MM.1S (cell line): Measurements from ENCODE around the gene BHMT2.

Source experiments
- DNase-seq: peaks from one replicate; pipeline ENCODE4 v3.0.0-alpha.2; 2015
- H2AFZ ChIP-seq: fragments of 300-600 bp; sonication (generic); 2 replicates; pipeline ENCODE4 v1.6.0; 2016; ENCODE audit warnings: antibody characterized with exemption, low read length
- H3F3A ChIP-seq: fragments of 300-600 bp; sonication (generic); 2 replicates; pipeline ENCODE4 v1.6.1; 2016; ENCODE audit warnings: mild to moderate bottlenecking, antibody characterized with exemption, low read length, moderate library complexity, mixed read lengths; ENCODE audit not compliant: insufficient read depth
- H3K27ac ChIP-seq: fragments of 300-600 bp; sonication (generic); 2 replicates; pipeline ENCODE4 v1.5.1; 2016; ENCODE audit warnings: mild to moderate bottlenecking, low read length
- H3K27me3 ChIP-seq: fragments of 300-600 bp; sonication (generic); replicated peaks from 2 replicates; pipeline ENCODE4 v1.6.0; 2016; ENCODE audit warnings: low read length; ENCODE audit not compliant: insufficient read depth
- H3K36me3 ChIP-seq: fragments of 300-600 bp; sonication (generic); replicated peaks from 2 replicates; pipeline ENCODE4 v1.6.1; 2016; ENCODE audit warnings: mild to moderate bottlenecking, low read length, mixed read lengths; ENCODE audit not compliant: insufficient read depth
- H3K4me1 ChIP-seq: fragments of 300-600 bp; sonication (generic); 2 replicates; pipeline ENCODE4 v1.6.1; 2016; ENCODE audit warnings: low read length, mixed read lengths
- H3K4me2 ChIP-seq: fragments of 300-600 bp; sonication (generic); 2 replicates; pipeline ENCODE4 v1.6.0; 2016; ENCODE audit warnings: low read depth, low read length
- H3K4me3 ChIP-seq: fragments of 300-600 bp; sonication (generic); 2 replicates; pipeline ENCODE4 v1.5.1; 2016; ENCODE audit warnings: low read length, mixed read lengths
- H3K79me2 ChIP-seq: fragments of 300-600 bp; sonication (generic); 2 replicates; pipeline ENCODE4 v1.6.1; 2016; ENCODE audit warnings: mixed run types, low read length, mixed read lengths
- H3K9ac ChIP-seq: fragments of 300-600 bp; sonication (generic); 2 replicates; pipeline ENCODE4 v1.6.1; 2016; ENCODE audit warnings: low read length, mixed read lengths
- H3K9me2 ChIP-seq: fragments of 300-600 bp; sonication (generic); replicated peaks from 2 replicates; pipeline ENCODE4 v1.6.1; 2016; ENCODE audit warnings: mild to moderate bottlenecking, low read length, mixed read lengths; ENCODE audit not compliant: insufficient read depth
- H3K9me3 ChIP-seq: fragments of 300-600 bp; sonication (generic); replicated peaks from 2 replicates; pipeline ENCODE4 v1.6.1; 2016; ENCODE audit warnings: mild to moderate bottlenecking, low read length, mixed read lengths; ENCODE audit not compliant: insufficient read depth
- H4K20me1 ChIP-seq: fragments of 300-600 bp; sonication (generic); 2 replicates; pipeline ENCODE4 v1.6.1; 2016; ENCODE audit warnings: mild to moderate bottlenecking, low read length, moderate library complexity, mixed read lengths; ENCODE audit not compliant: insufficient read depth
- CTCF ChIP-seq: fragments of 300-600 bp; sonication (generic); IDR thresholded peaks from 2 replicates; pipeline ENCODE4 v1.5.1; 2016; ENCODE audit warnings: antibody characterized with exemption, low read length, mixed read lengths
- EZH2 ChIP-seq: fragments of 300-600 bp; sonication (generic); optimal IDR thresholded peaks from 2 replicates; pipeline ENCODE3; 2017; ENCODE audit warnings: low read depth, mild to moderate bottlenecking, antibody characterized with exemption, low read length, mixed read lengths
- EZH2phosphoT487 ChIP-seq: fragments of 300-600 bp; sonication (generic); IDR thresholded peaks from 2 replicates; pipeline ENCODE4 v1.6.1; 2018; ENCODE audit warnings: antibody characterized with exemption, low read length

BHMT2 gene

GRCh38 chr5:79022771-79023170, 46.8 kb upstream of the BHMT2 start:
- Histone ChIP-seq H4K20me1 (no peaks in the 10 kb centered on the region), H3K4me3 (no peak overlapping the region), H3F3A (no peaks in the 10 kb centered on the region), H3K36me3 (no peaks in the 10 kb centered on the region), H3K27ac (no peak overlapping the region), H3K4me1 (peaks cover 6% of the 10 kb centered on the region; the same call in 1 of the 2 replicates), H3K4me2 (no peak overlapping the region), H2AFZ (no peak overlapping the region), H3K9me3 (no peaks in the 10 kb centered on the region), H3K9ac (no peak overlapping the region), H3K27me3 (no peaks in the 10 kb centered on the region), H3K9me2 (no peaks in the 10 kb centered on the region), H3K79me2 (no peaks in the 10 kb centered on the region)
- DNase-seq: no peak
- no peak for TF ChIP-seq CTCF
- TF ChIP-seq EZH2: no peak
- no peak for TF ChIP-seq EZH2phosphoT487

- Histone ChIP-seq H2AFZ (no peak overlapping the region), H3K4me3 (no peak overlapping the region), H3K36me3 (no peaks in the 10 kb centered on the region), H3F3A (no peaks in the 10 kb centered on the region), H3K9me3 (no peaks in the 10 kb centered on the region), H3K79me2 (no peaks in the 10 kb centered on the region), H3K4me1 (peaks cover 6% of the 10 kb centered on the region; the same call in 1 of the 2 replicates), H3K4me2 (no peak overlapping the region), H3K9ac (no peak overlapping the region), H3K27me3 (no peaks in the 10 kb centered on the region), H4K20me1 (no peaks in the 10 kb centered on the region), H3K27ac (no peak overlapping the region), H3K9me2 (no peaks in the 10 kb centered on the region)
- no peak for DNase-seq
- TF ChIP-seq EZH2 (no peak), EZH2phosphoT487 (no peak)
Observed at GRCh38 chr5:79023348-79023747, 46.2 kb upstream of the BHMT2 start.

GRCh38 chr5:79023947-79024346, 45.6 kb upstream of the BHMT2 start:
- no peaks in the 10 kb centered on the region for H3K79me2 ChIP-seq
- DNase-seq: no peak
- no peak overlapping the region for H2AFZ ChIP-seq
- H4K20me1 ChIP-seq: no peaks in the 10 kb centered on the region
- H3K4me1 ChIP-seq: peaks cover 6% of the 10 kb centered on the region; the same call in 1 of the 2 replicates
- no peaks in the 10 kb centered on the region for H3K36me3 ChIP-seq
- no peaks in the 10 kb centered on the region for H3F3A ChIP-seq
- no peaks in the 10 kb centered on the region for H3K27me3 ChIP-seq
- no peaks in the 10 kb centered on the region for H3K9me2 ChIP-seq
- H3K9me3 ChIP-seq: no peaks in the 10 kb centered on the region
- no peak for TF ChIP-seq EZH2
- no peak for TF ChIP-seq EZH2phosphoT487
- no peak overlapping the region for H3K27ac ChIP-seq
- no peak overlapping the region for H3K4me3 ChIP-seq
- no peak overlapping the region for H3K4me2 ChIP-seq
- H3K9ac ChIP-seq: no peak overlapping the region

- Histone ChIP-seq H4K20me1 (no peaks in the 10 kb centered on the region), H3K27ac (no peak overlapping the region), H3K27me3 (no peaks in the 10 kb centered on the region), H3K4me3 (no peak overlapping the region), H2AFZ (peak overlapping the region; percentile 44), H3K9me2 (no peaks in the 10 kb centered on the region), H3K4me1 (peaks cover 6% of the 10 kb centered on the region; the same call in 1 of the 2 replicates), H3K4me2 (peak overlapping the region; percentile 58; the same call in 1 of the 2 replicates), H3F3A (no peaks in the 10 kb centered on the region), H3K9me3 (no peaks in the 10 kb centered on the region), H3K36me3 (no peaks in the 10 kb centered on the region), H3K79me2 (no peaks in the 10 kb centered on the region), H3K9ac (no peak overlapping the region)
- DNase-seq: peak; percentile 44
- TF ChIP-seq EZH2phosphoT487: no peak
- peak; percentile 93 for TF ChIP-seq CTCF
- no peak for TF ChIP-seq EZH2
Observed at GRCh38 chr5:79025054-79025472, 44.5 kb upstream of the BHMT2 start.
